Effector memory CD4-positive, alpha-beta T cell (primary cell): ENCODE results near the gene SMIM35.

Experiments used
- DNase-seq, 3 donors: peaks; one replicate each; pipeline ENCODE4 v3.0.0-alpha.2; 2020
- H3K27ac ChIP-seq: 2 replicates; pipeline ENCODE4 v1.7.0; 2013; ENCODE audit warnings: mild to moderate bottlenecking, low read length, moderate library complexity; ENCODE audit not compliant: insufficient read depth, poor library complexity, severe bottlenecking
- H3K27me3 ChIP-seq: replicated peaks from 2 replicates; pipeline ENCODE4 v1.7.0; 2013; ENCODE audit warnings: mild to moderate bottlenecking, low read length; ENCODE audit not compliant: insufficient read depth, control insufficient read depth, poor library complexity, severe bottlenecking
- H3K36me3 ChIP-seq: 2 replicates; pipeline ENCODE4 v1.7.0; 2013; ENCODE audit warnings: mild to moderate bottlenecking, low read length, moderate library complexity; ENCODE audit not compliant: control insufficient read depth, insufficient read depth
- H3K4me1 ChIP-seq: 2 replicates; pipeline ENCODE4 v1.7.0; 2013; ENCODE audit warnings: low read length, mild to moderate bottlenecking; ENCODE audit not compliant: control insufficient read depth, insufficient read depth, poor library complexity, severe bottlenecking
- H3K4me3 ChIP-seq: 2 replicates; pipeline ENCODE4 v1.7.0; 2013; ENCODE audit warnings: low read length, low read depth, mild to moderate bottlenecking; ENCODE audit not compliant: insufficient read depth, poor library complexity, severe bottlenecking
- H3K9me3 ChIP-seq: 2 replicates; pipeline ENCODE4 v1.7.0; 2013; ENCODE audit warnings: mild to moderate bottlenecking, low read length, moderate library complexity; ENCODE audit not compliant: control insufficient read depth

Gene SMIM35

DNA sequence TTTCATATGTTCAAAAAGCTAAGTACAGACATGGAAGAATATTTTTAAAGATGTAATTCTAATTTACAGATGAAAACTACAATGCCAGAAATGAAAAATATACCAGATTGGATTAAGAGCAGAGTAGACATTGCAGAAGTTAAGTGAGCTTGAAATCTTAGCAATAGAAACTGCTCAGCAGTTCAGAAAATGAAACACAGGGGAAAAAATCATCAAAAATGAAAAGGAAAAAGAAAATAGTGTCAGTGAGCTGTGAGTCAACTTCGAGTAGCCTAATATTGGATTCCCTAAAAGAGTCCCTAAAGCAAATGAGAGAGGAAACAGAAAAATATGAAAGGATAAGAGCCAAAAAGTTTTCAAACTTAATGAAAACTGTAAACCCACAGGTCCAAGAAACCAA is 126.4 kb downstream of the SMIM35 start:
- no peak overlapping the region for H3K4me3 ChIP-seq
- no peak overlapping the region for H3K27ac ChIP-seq
- DNase-seq, result no peak
- peaks cover 5% of the 10 kb centered on the region for H3K9me3 ChIP-seq
- no peaks in the 10 kb centered on the region for H3K27me3 ChIP-seq
- H3K4me1 ChIP-seq, result no peaks in the 10 kb centered on the region
- H3K36me3 ChIP-seq, result no peaks in the 10 kb centered on the region

DNA sequence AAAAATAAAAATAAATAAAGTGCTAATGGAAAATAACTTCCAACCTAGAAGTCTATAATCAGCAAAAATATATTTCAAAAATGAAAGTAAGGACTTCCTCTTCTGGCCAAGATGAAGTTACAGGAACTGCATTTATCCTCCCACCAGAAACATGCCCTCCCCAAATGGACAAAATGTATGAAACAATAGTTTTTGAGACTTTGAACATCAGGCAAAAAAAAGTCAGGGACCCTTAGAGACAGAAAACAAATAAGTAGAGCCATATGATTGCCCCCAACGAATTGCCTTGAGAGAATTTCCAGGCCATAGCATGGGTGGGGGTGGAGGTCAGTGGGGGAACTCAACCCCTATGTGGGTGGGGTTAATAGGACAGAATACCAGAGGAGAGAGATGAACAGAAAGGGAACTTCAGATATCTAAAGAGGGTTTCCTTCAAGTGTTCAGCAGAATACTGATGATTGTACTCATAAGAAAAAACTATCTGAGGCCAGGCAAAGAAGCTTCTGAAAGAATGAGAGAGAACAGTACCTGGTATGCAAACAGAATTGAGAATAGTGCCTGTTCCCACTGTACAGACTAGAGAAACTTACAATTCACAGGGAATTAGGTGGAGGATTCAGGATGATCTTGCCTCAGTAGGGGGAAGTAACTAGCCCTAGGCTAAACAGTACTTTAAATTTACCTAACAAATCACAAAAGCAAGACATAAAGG is 127.2 kb downstream of the SMIM35 start:
- no peak for DNase-seq
- H3K27me3 ChIP-seq, result no peaks in the 10 kb centered on the region
- peaks cover 5% of the 10 kb centered on the region for H3K9me3 ChIP-seq
- H3K36me3 ChIP-seq, result no peaks in the 10 kb centered on the region
- no peaks in the 10 kb centered on the region for H3K4me1 ChIP-seq
- no peak overlapping the region for H3K27ac ChIP-seq
- no peak overlapping the region for H3K4me3 ChIP-seq

DNA sequence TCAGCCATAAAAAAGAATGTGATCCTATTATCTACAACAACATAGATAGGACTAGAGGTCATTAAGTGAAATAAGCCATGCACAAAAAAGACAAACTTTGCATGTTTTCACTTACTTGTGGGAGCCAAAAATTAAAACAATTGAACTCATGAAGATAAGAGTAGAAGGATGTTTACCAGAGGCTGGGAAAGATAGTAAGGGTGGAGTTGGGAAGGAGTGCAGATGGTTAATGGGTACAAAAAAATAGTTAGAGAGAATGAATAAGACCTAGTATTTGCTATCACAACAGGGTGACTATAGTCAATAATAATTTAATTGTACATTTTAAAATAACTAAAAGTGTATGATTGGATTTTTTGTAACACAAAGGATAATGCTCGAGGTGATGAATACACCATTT is 127.8 kb downstream of the SMIM35 start:
- H3K4me3 ChIP-seq, result no peak overlapping the region
- DNase-seq, result no peak
- no peaks in the 10 kb centered on the region for H3K36me3 ChIP-seq
- H3K9me3 ChIP-seq, result peaks cover 5% of the 10 kb centered on the region
- H3K4me1 ChIP-seq, result peaks cover 4% of the 10 kb centered on the region
- H3K27ac ChIP-seq, result no peak overlapping the region
- no peaks in the 10 kb centered on the region for H3K27me3 ChIP-seq
